NCI-H1105 (cell line): Measurements from ENCODE around the gene MOSMO.
"Not testable (repeated sequence)": the region's sequence is repeated elsewhere in the genome, so short reads cannot be mapped to it uniquely, and the experiment has no call there.

ENCODE experiments used
- DNase-seq: peaks from one replicate; lab custom pipeline; 2025; lab: John Stamatoyannopoulos, UW

The MOSMO gene

DNA sequence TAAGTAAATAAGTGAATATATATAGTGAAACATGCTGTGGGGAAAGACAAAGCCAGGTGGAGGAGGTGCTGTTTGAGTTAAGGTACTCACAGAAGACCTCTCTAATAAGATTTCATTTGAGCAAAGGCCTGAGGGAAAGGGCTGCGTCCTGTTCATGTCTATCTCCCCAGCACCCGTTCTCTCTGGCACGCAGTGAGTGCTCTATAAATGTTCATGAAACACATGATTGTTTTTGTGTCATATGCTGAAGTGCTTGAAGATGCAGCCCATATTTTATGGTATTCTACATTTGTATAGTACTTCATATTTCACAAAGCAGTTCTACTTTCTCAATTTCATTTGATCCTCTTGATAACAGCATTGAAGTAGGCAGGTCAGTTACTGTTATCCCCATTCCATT, 85.4 kb downstream of the MOSMO start:
- no peak for DNase-seq

DNA sequence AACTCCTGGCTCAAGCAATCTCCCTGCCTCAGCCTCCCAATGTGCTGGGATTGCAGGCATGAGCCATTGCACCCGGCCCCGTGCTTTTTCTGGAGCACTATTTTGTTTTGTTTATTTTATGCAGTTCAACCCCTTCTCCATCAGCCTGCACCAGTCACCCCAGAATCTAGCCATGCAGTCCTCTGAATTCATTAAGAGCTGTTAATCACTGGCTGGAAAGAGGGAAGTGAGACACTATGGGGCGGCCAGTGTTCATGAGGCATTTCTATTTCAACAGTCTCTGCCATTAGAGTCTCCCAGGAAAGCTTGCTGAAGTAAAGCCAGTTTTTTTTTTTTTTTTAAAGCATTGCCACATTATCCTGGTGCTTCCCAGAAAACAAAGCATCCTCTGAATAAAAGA, 86.1 kb downstream of the MOSMO start:
- no peak for DNase-seq

DNA sequence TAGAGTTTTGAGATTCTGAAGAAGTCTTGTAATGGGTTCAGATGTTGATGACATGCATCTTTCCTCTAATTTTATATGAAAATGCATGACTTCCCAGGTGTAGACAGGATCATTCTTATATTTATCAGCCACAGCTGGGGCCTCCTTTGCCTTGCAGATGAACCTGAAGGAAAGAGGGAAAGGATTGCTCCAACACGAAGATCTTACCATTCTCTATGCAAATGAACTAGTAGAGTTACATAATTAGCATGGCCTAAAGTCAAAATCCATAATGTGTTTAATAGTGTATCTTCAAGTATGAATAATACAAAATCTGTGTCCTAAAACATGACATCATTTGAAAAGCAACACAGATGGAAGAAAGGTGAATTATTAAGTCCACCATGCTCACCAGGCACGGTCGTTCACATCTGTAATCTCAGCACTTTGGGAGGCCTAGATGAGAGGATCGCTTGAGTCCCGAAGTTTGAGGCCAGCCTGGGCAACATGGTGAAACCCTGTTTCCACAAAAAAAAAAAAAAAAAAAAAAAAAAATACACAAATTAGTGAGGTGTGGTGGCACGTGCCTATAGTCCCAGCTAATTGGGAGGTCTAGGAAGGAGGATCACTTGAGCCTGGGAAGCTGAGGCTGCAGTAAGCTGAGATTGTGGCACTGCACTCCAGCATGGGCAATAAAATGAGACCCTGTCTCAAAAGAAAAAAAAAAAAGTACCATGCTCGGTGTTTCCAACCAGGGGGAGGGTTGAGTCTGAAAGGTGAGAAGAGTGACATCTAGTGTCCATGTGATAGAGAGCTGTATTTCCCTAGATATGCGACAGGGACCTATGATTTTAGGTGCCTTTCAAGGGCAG, 90.7 kb downstream of the MOSMO start:
- peak; percentile 7 for DNase-seq

DNA sequence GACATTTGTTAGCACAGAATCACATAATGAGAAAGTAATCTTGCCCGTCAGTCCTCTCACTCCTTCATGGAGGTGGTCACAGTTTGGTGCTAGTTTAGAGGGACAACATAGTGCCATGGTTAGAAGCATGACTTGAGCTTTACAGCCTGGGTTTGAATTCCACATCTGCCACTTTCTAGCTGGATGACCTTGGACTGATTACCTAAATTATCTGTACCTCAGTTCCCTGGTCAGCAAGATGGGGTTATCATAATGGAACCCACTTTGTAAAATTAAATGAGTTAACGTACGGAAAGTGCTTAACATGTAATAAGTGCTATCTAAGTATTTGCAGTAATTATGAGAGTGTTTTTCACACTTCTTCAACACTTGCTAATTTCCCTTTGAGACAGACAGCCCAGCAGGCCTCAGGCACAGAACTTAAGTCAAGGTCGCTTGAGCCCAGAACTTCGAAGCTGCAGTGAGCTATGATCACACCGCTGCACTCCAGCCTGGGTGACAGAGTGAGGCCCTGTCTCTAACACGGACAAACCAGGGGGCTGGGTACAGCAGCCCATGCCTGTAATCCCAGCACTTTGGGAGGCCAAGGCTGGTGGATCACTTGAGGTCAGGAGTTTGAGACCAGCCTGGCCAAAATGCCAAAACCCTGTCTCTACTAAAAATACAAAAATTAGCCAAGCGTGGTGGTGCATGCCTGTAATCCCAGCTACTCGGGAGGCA, 91.5 kb downstream of the MOSMO start:
- DNase-seq = no peak

GRCh38 chr16:22103441-22103840, 95.5 kb downstream of the MOSMO start:
- no peak for DNase-seq

GRCh38 chr16:22109258-22109898, 101.5 kb downstream of the MOSMO start:
- DNase-seq = no peak

DNA sequence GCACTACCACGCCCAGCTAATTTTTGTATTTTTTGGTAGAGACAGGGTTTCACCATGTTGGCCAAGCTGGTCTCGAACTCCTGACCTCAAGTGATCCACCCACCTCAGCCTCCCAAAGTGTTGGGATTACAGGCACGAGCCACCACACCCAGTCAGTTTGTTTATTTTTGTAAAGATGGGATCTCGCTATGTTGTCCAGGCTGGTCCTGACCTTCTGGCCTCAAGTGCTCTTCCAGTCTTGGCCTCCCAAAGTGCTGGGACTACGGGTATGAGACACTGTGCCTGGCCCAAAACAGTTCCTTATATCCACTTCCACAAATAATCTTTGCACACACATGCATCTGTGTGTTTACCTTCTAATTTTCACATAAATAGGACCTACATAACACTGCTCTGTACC, 103.7 kb downstream of the MOSMO start:
- DNase-seq = not testable (repeated sequence)

- DNase-seq = no peak
These were observed 108.3 kb downstream of the MOSMO start for GRCh38 chr16:22116095-22116700.

- DNase-seq = no peak
These were observed 109.7 kb downstream of the MOSMO start for GRCh38 chr16:22117609-22118008.

- no peak for DNase-seq
These were observed 112.5 kb downstream of the MOSMO start for GRCh38 chr16:22120440-22120839.

- DNase-seq = no peak
These were observed 114.3 kb downstream of the MOSMO start for GRCh38 chr16:22122239-22122638.

DNA sequence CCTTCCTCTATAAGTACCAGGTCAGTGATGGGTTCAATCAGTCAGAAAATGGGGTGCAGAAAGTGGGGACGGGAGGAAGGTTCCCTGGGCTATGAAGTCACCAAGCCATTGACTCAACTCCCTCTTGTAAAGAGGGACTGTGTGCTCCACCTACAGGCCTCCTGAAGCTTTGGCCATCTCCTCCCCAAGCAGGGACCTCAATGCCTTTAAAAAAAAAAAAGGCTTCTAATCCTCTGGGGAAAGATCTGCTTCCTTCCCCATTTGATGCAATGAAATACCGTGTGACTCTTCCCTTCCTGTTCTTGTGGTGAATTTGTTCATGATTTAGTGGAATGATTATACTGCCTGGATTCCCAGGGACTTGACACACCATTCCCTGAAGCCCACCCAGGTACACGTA, 115.2 kb downstream of the MOSMO start:
- no peak for DNase-seq

GRCh38 chr16:22123759-22124490, 116.0 kb downstream of the MOSMO start:
- no peak for DNase-seq

DNA sequence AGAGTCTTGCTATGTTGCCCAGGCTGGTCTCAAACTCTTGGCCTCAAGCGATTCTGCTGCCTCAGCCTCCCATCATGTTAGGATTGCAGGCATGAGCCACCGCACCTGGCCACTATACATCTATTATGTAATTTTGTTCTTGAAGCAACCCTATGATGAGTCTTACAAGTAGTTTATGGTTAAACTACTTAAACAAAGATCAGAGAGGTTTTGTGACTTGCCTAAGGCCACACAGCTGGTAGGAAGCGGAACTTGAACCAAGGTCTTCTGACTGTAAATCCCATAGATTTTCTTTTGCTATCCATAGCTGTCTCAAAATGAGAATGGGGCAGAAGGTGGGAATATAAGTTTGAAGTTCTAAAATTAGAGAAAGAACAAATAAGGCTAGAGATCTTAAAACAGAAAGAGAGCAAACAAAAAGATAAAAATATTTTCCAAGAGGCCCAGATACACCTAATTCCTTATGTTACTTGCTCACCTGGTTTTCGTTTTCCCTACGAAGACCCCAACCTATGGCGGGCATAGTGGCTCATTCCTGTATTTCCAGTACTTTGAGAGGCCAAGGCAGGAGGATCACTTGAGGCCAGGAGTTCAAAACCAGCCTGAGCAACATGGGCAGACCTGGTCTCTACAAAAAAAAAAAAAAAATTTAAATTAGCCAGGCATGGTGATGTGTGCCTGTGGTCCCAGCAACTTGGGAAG, 116.8 kb downstream of the MOSMO start:
- no peak for DNase-seq

DNA sequence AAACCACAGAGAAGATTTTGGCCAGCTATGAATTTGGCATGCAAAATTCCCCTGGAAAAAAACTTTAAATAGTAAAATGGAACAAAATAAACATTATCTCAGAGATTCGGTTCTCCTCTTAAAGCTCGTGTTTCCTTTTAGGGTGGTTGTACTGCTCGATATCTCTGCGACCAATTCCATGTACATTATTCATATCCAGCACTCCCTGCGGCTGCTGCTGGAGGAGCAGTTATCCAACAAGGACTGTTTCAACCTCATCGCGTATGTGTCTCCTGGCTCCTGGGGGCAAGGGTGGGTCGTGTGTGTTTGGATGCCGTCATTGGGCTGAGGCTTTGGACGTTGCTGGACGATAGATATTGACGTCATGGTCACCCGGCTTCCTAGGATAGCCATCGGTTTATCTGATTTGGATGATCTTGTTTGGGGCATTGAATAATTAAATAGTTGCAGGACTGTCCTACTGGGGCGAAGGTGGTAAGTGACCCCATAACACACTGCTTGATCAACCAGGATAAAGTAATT, 118.2 kb downstream of the MOSMO start:
- no peak for DNase-seq

DNA sequence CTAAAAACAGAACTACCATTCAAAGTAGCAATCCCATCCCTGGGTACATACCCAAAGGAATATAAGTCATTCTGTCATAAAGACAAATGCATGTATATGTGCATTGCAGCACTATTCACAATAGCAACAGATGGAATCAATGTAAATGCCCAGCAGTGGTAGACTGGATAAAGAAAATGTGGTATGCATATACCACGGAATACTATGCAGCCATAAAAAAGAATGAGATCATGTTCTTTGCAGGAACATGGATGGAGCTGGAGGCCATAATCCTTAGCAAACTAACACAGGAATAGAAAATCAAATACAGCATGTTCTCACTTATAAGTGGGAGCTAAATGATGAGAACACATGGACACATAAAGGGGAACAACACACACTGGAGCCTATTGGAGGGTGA, 120.6 kb downstream of the MOSMO start:
- DNase-seq = not testable (repeated sequence)

DNA sequence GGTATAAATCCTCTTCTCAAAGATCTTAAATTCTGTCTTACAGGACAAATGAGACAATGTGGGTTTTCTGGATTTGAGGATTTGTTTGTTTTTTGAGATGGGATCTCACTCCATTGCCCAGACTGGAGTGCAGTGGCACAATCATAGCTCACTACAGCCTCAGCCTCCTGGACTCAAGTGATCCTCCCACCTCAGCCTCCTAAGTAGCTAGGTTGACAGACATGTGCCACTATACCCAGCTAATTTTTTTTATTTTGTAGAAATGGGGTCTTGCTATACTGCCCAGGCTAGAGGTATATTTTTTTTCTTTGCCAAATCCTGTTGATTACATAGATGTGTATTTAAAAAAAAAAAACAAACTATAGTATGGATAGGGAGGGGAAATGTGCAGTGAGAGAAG, 122.6 kb downstream of the MOSMO start:
- no peak for DNase-seq

DNA sequence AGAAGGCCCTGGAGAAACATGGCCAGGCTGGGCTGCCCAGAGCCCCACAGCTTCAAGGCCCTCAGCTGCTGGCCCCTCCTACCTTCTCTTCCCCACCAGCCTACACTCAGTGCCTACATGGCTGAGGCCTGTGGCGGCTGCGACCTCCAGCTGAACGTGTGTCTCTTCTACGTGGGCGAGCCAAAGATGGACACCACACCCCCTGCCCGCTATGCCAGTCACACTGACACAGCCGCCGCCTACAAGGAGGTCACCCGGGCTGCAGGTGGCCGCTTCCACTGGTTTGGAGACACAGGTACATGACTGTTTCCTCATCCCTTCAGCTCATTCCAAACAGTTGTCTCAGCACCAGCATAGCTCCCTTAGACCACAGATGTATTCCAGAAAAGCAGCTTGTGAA, 124.9 kb downstream of the MOSMO start:
- DNase-seq = no peak
